HG03521 (cell line): Measurements from ENCODE around the gene ZNF112.

Experiments used
- ATAC-seq: cut with Tn5 transposase; IDR thresholded peaks from one replicate; pipeline ENCODE4 v1.9.1; 2021; ENCODE audit warnings: mild to moderate bottlenecking, moderate library complexity; ENCODE audit not compliant: unreplicated experiment

ZNF112 gene

DNA sequence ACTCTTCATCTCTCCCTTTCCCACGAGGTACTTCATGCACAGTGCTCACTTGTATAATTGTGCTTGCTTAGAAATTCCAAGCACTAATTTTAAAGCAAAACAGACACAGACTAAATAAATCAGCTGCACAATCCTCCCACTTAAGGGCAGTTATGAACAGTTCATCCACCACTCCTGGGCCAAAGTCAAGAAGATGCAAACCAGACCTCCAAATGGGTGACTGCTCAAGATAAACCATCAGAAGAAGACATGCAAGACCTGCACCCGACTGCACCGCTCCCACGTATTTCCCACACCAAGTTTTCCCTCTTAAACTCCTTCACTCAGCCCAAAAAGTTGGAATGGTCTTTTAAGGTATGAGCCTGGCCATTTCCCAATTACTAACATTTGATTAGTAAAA lies 71.5 kb downstream of the ZNF112 start:
- ATAC-seq: no peak

DNA sequence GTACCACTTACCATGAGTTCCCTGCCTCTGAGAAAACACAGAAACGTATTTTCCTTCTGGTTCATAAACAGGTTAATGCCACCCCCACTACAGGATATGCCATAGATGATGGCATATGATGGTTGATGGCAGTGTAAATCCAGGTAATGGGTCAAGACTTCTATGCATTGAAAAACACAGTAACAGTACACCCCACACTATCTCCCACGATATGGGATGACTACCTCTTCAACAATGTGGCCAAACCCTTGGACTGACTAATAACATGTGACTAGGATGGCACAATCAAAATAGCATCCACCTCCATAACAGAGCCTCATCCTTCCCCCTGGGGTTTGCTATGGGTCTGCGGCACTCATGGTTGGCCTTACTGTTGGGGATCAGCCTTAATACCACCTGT lies 73.6 kb downstream of the ZNF112 start:
- ATAC-seq: no peak

DNA sequence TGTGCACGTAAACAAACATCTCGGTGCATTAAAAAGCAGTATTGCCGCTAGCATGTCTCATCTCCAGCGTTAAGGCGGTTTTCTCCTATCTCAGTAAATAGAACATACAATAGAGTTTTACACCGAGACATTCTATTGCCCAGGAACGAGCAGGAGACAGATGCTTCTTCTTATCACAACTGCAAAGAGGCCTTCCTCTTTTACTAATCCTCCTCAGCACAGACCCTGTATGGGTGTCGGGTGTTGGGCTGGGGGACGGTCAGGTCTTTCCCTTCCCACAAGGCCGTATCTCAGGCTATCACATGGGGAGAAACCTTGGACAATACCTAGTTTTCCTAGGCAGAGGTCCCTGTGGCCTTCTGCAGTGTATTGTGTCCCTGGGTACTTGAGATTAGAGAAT lies 75.6 kb downstream of the ZNF112 start:
- ATAC-seq: no peak

DNA sequence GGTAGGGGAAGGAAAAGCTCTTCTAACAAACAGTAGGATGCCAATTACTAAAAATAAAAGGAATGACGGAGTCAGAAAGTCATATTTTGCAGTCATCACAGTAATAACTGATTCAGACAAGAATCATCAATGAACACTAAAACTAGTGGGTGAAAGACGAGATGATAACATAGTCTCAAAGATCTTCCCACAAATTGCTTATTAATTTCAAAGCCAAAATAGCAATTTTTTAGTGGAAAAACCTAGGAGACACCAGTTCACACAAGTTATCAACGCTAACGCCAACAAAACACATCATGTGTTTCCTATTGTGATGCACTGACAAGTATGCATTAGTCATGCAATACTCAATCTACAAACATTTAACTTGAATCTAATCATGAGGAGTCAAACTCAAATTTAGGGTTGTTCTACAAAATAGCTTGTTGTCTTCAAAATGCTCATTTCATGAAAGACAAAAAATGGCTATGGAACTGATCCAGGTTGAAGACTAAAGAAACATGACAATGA lies 78.2 kb downstream of the ZNF112 start:
- ATAC-seq: no peak

DNA sequence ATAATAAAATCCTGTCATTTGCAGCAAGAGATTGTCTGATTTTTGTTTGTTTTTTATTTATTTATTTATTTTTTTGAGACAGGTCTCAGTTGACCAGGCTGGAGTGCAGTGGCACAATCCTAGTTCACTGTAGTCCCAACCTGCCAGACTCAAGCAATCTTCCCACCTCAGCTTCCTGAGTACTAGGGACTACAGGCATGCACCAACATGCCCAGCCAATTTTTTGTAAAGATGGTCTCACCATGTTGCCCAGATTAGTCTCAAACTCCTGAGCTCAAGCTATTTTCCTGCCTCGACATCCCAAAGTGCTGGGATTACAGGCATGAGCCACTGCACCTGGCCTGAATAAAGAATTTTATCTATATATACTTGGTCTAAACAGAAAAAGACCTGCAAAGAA lies 79.1 kb downstream of the ZNF112 start:
- ATAC-seq: no peak
